BLaER1 (cell line): ENCODE data around the gene ITPRID2.
A peak's percentile ranks its signal among the peaks of the same experiment; 100 is the strongest.

Experiments
- H3K27ac ChIP-seq: shearing (Covaris generic); formaldehyde crosslinking; 2 replicates; pipeline ENCODE4 v1.8.1; 2022
- H3K27me3 ChIP-seq: shearing (Covaris generic); formaldehyde crosslinking; 2 replicates; pipeline ENCODE4 v1.8.1; 2022
- H3K36me3 ChIP-seq: shearing (Covaris generic); formaldehyde crosslinking; 2 replicates; pipeline ENCODE4 v1.8.1; 2022
- H3K4me1 ChIP-seq: shearing (Covaris generic); formaldehyde crosslinking; 2 replicates; pipeline ENCODE4 v1.8.1; 2022
- H3K4me2 ChIP-seq: shearing (Covaris generic); formaldehyde crosslinking; 2 replicates; pipeline ENCODE4 v1.8.1; 2022
- H3K4me3 ChIP-seq: shearing (Covaris generic); formaldehyde crosslinking; 2 replicates; pipeline ENCODE4 v1.8.1; 2022
- H3K9ac ChIP-seq: shearing (Covaris generic); formaldehyde crosslinking; 2 replicates; pipeline ENCODE4 v1.8.1; 2022
- H3K9me3 ChIP-seq: shearing (Covaris generic); formaldehyde crosslinking; 2 replicates; pipeline ENCODE4 v1.8.1; 2022
- H4K20me1 ChIP-seq: shearing (Covaris generic); formaldehyde crosslinking; 2 replicates; pipeline ENCODE4 v1.8.1; 2022
- Cebpa-rat ChIP-seq: shearing (Covaris generic); IDR thresholded peaks from 2 replicates; pipeline ENCODE4 v1.8.1; 2022

ITPRID2 gene

DNA sequence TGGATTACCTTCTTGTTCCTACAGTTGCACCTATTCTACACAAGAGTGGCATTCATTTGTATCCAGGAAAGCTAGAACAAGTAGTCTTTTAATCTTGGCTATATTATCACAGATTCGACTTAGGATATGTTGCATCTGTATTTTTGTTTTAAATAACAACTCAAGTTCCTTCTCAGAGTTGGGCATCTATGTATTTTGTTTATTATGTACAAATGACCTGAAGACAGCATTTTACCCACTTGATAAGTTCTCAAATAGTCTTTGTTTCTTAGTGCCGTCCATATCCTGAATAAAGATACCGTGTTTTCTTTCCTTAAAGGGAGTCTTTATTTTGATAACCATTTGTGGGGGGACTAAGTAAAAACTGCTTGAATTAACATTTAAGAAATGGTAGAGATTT is 2.9 kb downstream of the ITPRID2 start:
- Histone ChIP-seq H3K4me2 (peak overlapping the region; percentile 73), H4K20me1 (peaks cover 35% of the 10 kb centered on the region), H3K9me3 (no peaks in the 10 kb centered on the region), H3K4me3 (no peak overlapping the region), H3K9ac (0 out of 2 replicates have a peak overlapping the region, but pooled peaks have one; percentile 26), H3K27ac (no peak overlapping the region), H3K36me3 (peaks cover 21% of the 10 kb centered on the region), H3K27me3 (no peaks in the 10 kb centered on the region), H3K4me1 (peaks cover 34% of the 10 kb centered on the region)
- TF ChIP-seq Cebpa-rat = no peak

DNA sequence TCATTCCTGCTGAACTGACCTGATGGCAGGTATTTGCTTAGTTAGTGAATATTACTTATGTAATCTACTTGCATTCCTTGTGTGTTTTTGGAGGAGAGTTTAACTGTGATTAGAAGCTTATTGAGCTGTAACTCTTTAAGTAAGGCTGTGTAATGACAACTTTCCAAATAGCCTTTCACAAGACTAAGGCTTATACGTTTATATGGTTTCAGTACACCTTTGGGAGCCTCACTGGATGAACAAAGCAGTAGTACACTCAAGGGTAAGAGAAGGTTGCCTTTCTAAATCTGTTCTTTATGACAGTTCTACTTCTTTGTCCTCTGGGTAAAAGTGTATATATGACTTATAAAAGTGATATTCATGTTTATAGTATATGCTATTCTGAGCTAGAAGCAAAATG is 4.3 kb downstream of the ITPRID2 start:
- H3K9ac ChIP-seq = no peak overlapping the region
- H3K9me3 ChIP-seq = no peaks in the 10 kb centered on the region
- H3K27ac ChIP-seq = no peak overlapping the region
- H3K4me3 ChIP-seq = no peak overlapping the region
- peaks cover 35% of the 10 kb centered on the region for H3K36me3 ChIP-seq
- TF ChIP-seq Cebpa-rat = no peak
- peaks cover 35% of the 10 kb centered on the region for H4K20me1 ChIP-seq
- H3K27me3 ChIP-seq = no peaks in the 10 kb centered on the region
- H3K4me1 ChIP-seq = peaks cover 44% of the 10 kb centered on the region
- no peak overlapping the region for H3K4me2 ChIP-seq

DNA sequence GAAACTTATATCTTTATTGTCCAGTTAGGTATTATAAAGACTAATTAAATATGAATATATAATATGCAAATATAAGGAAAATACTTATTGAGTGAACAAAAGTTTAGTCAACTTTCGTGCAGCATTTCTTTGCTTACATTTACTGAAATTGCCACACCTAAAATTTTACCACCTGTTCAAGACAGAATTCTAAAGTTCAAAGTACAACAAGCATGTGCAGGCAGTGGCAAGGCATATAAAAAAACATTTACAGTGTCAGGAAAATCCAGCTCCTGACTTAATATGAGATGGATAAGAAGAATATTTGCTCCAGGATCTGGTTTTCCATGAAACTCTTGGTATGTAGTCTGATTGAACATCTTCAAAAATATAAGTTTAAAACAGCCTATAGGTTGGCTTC is 4.8 kb downstream of the ITPRID2 start:
- no peak for TF ChIP-seq Cebpa-rat
- H3K4me2 ChIP-seq = no peak overlapping the region
- H3K27ac ChIP-seq = no peak overlapping the region
- no peaks in the 10 kb centered on the region for H3K9me3 ChIP-seq
- peaks cover 35% of the 10 kb centered on the region for H4K20me1 ChIP-seq
- H3K4me3 ChIP-seq = no peak overlapping the region
- H3K4me1 ChIP-seq = peaks cover 44% of the 10 kb centered on the region
- no peaks in the 10 kb centered on the region for H3K27me3 ChIP-seq
- no peak overlapping the region for H3K9ac ChIP-seq
- peaks cover 40% of the 10 kb centered on the region for H3K36me3 ChIP-seq

DNA sequence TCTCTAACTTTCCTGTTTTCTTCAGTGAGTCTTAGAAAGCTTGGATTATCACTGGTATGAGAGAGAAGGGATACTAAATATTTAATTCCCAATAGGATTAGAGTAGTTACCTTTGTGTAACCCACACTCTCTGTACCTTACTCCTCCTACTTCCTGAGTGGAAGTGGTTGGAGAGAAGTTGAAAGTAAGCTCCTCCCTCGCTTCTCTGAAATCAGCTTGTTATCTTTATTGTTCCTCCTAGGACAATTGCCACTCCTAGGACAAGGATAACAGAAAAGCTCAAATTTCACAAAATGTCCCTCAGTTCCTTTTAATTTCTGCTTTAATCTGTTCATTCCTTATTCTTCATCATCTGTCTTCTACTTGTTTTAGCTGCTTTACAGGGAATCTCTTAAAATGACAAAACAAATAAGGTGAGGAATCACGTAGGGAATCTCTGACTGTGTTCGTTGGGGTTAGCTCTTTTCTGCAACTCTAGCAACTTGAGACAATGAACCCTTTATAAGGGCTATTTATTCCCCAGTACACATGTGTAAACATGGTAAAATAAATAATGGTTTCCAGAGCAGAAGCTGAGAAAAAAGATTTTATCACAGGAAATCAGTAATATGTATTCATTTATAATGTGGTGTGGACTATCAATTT is 8.6 kb downstream of the ITPRID2 start:
- peaks cover 65% of the 10 kb centered on the region for H3K36me3 ChIP-seq
- H4K20me1 ChIP-seq = peaks cover 30% of the 10 kb centered on the region
- H3K9me3 ChIP-seq = no peaks in the 10 kb centered on the region
- H3K4me2 ChIP-seq = peak overlapping the region; percentile 36
- no peak overlapping the region for H3K27ac ChIP-seq
- H3K4me1 ChIP-seq = peaks cover 23% of the 10 kb centered on the region
- H3K4me3 ChIP-seq = no peak overlapping the region
- H3K27me3 ChIP-seq = no peaks in the 10 kb centered on the region
- TF ChIP-seq Cebpa-rat = no peak
- H3K9ac ChIP-seq = no peak overlapping the region

DNA sequence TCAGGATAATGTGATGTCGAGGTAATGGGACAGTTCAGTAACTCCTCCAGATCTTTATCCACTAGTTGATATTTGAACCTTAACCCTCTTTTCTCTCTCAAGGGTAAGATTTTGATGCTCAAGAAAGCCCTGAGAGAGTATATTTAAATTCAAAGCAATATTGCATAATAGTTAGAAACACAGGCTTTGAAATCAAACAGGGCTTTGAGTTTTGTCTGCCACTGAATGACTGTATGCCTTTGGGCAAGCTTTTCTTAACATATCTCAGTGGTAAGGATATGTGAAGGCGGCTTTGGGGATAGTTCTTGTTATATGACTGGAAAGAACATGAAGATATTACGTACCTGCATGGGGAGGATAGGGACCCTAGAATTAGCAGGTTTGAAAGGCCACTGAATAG is 11.1 kb downstream of the ITPRID2 start:
- Histone ChIP-seq H3K9me3 (no peaks in the 10 kb centered on the region), H3K4me3 (no peak overlapping the region), H3K4me1 (peaks cover 12% of the 10 kb centered on the region), H3K27me3 (no peaks in the 10 kb centered on the region), H3K9ac (no peak overlapping the region), H3K4me2 (no peak overlapping the region), H4K20me1 (peaks cover 25% of the 10 kb centered on the region), H3K36me3 (peaks cover 67% of the 10 kb centered on the region), H3K27ac (no peak overlapping the region)
- no peak for TF ChIP-seq Cebpa-rat

DNA sequence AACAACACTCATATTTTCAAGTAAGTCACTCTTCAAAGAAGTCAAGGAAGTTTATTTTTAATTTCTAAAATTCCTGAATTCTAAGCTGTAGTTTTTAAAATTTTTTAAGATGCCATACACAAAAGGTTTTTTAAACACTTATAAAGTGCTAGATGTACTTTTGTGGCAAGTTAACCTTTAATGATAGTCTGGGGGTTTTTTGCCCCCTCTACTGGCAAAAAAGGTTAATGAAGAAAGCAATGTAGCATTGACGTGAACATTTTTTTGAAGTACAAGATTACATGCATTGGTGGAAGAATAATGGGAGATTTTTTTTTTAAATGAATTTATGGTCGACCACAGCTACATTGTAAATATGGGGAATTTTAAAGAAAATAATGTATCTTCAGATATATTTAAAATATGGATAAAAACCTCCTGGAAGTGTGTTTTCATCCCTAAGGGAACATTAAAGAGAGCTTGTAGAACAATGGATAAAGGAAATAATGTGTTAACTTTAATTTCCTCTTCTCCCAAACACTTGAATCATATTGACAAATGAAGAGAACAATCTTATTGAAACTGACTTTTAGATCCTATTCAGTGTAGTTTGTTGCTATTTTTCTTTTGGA is 12.6 kb downstream of the ITPRID2 start:
- TF ChIP-seq Cebpa-rat = no peak

DNA sequence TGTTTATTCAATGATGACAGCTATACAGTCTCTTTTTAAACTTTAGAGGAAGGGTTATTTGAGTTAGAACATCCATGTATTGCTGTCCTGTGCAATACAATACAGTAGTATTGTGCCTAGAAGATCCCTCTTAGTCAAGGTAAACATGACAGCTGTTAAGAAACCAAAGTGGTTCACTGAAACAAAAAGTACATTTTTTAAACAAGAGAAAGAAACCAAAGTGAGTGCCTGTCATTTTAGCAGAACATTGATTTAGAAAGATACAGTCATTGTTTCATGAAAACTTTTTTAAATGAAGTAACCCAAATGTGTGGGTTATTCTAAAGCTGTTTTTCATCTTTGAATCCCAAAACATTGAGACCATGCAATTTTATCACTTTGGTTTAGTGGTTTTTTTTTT is 15.5 kb downstream of the ITPRID2 start:
- H3K27me3 ChIP-seq = no peaks in the 10 kb centered on the region
- no peak for TF ChIP-seq Cebpa-rat
- H3K4me2 ChIP-seq = no peak overlapping the region
- H3K36me3 ChIP-seq = peaks cover 62% of the 10 kb centered on the region
- peaks cover 11% of the 10 kb centered on the region for H3K4me1 ChIP-seq
- H4K20me1 ChIP-seq = peaks cover 44% of the 10 kb centered on the region
- no peak overlapping the region for H3K9ac ChIP-seq
- no peak overlapping the region for H3K27ac ChIP-seq
- H3K4me3 ChIP-seq = no peak overlapping the region
- H3K9me3 ChIP-seq = no peaks in the 10 kb centered on the region

More for the DNA sequence above, 12.6 kb downstream of the ITPRID2 start:
- Histone ChIP-seq H3K36me3 (peaks cover 64% of the 10 kb centered on the region), H4K20me1 (peaks cover 37% of the 10 kb centered on the region), H3K4me2 (no peak overlapping the region), H3K27ac (no peak overlapping the region), H3K9me3 (no peaks in the 10 kb centered on the region), H3K27me3 (no peaks in the 10 kb centered on the region), H3K4me3 (no peak overlapping the region), H3K4me1 (peaks cover 22% of the 10 kb centered on the region), H3K9ac (no peak overlapping the region)

DNA sequence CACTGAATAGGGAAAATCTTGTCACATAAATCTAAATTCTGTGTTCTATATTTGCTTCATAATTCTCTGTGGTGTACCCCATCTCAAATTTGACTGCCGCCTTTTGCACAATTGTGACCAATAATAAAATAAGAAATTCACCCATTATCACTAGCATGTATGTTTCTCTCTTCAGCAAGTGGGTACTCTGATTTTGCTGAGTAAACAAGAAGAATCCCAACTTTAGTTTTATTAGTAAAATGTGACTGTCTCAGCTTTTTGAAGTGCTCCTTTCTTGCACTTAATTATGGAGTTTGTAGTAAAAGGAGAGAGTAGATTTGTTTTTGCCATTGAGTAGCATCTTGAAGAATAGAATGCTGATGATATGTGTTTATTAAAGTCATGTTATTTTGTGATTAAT is 16.1 kb downstream of the ITPRID2 start:
- Histone ChIP-seq H3K27me3 (no peaks in the 10 kb centered on the region), H3K9ac (no peak overlapping the region), H3K27ac (no peak overlapping the region), H3K4me3 (no peak overlapping the region), H3K9me3 (no peaks in the 10 kb centered on the region), H3K4me1 (peaks cover 11% of the 10 kb centered on the region), H3K36me3 (peaks cover 59% of the 10 kb centered on the region), H3K4me2 (no peak overlapping the region), H4K20me1 (peaks cover 42% of the 10 kb centered on the region)
- TF ChIP-seq Cebpa-rat = no peak

DNA sequence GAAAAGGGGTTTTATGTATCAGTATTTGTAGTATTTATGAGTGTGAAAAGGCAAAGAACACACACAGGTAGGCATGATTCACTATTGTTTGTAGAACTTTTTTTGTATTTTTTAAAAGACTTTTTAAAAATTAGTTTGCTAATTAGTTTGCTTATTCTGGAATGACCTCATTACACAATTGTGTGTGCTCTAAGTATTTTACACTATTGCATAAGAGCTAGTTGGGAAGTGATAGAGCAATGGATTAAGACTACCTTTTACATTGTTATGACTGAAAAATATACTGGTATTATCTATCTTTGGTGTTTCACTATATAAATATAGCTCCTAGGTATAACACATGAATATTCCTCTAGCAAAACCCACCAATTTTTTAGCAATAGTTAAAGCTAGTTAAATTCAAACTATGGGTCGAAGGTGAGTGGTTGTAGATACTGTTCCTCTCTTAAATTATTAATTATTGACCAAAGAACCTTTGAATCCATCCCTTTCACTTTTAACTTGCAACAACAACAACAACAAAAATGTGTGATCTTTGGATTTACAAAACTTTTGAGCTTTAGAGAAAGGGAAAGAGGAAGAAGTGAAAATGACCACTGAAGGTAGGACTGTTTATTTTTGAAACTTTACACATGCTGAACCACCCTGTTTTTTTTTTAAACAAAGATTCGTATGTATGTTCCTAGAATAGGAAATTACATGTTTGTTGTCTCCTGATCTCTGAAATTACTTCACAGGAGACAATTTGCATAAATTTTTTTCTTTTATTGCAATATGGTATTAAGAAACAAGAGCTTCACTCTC is 18.7 kb downstream of the ITPRID2 start:
- H3K9me3 ChIP-seq = no peaks in the 10 kb centered on the region
- no peak overlapping the region for H3K9ac ChIP-seq
- H3K36me3 ChIP-seq = peaks cover 65% of the 10 kb centered on the region
- no peaks in the 10 kb centered on the region for H3K27me3 ChIP-seq
- H3K4me3 ChIP-seq = no peak overlapping the region
- no peak overlapping the region for H3K27ac ChIP-seq
- H3K4me2 ChIP-seq = no peak overlapping the region
- no peak for TF ChIP-seq Cebpa-rat
- H4K20me1 ChIP-seq = peaks cover 27% of the 10 kb centered on the region
- peaks cover 11% of the 10 kb centered on the region for H3K4me1 ChIP-seq

DNA sequence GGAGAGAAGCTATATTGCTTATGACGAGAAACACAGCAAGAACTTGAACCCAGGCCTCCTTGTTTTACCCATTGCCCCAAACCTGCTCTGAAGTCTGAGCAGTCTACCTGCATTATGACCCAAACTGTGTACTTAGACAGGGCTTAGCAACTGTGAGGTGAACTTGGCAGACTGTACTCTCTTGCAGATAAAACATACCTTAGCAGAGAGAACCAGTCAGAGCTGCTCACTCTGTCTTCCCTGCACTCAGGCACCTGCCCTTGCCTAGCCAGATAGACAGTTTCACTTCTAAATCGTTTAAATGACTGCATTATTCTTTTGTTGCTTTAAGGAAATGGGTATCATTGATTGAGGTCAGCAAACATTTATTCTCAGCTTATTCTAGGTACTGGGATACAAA is 20.3 kb downstream of the ITPRID2 start:
- Histone ChIP-seq H3K27ac (no peak overlapping the region), H3K9ac (no peak overlapping the region), H3K4me2 (no peak overlapping the region), H3K4me1 (peaks cover 11% of the 10 kb centered on the region), H3K27me3 (no peaks in the 10 kb centered on the region), H3K9me3 (no peaks in the 10 kb centered on the region), H3K4me3 (no peak overlapping the region), H4K20me1 (peaks cover 20% of the 10 kb centered on the region), H3K36me3 (peaks cover 69% of the 10 kb centered on the region)
- TF ChIP-seq Cebpa-rat = no peak
